Endothelial cell of umbilical vein (primary cell): ENCODE results near the gene CCR3. TPM values are rescaled to one million over a fixed set of nuclear protein-coding genes. Genes with fewer than 3 reads are reported as not detected.

ENCODE experiments used
- BruUV-seq: library from RNA; stranded (reverse); fragments of 400-500 nt; replicated peaks from 2 replicates; lab custom pipeline; 2021; lab: Mats Ljungman, UMichigan
- CTCF ChIA-PET: fragments of 300-600, 350-600 bp; sonication (Branson Sonifier 250); formaldehyde crosslinking; loops from one replicate; lab custom pipeline; 2021; ENCODE audit warnings: antibody characterized with exemption, inconsistent platforms; lab: Charles Lee
- POLR2A ChIA-PET: fragments of 300-600, 350-600 bp; sonication (Branson Sonifier 250); formaldehyde crosslinking; loops from one replicate; lab custom pipeline; 2021; ENCODE audit warnings: antibody characterized with exemption, inconsistent platforms; lab: Charles Lee
- DNase-seq: peaks from one replicate; pipeline ENCODE4 v3.0.0-alpha.2; 2011; ENCODE audit warnings: low read depth, low spot score
- FAIRE-seq: peaks from 2 replicates; lab custom pipeline; 2011; peaks lifted over from hg19 to GRCh38; lab: Jason Lieb, UNC
- H2AFZ ChIP-seq: 2 replicates; pipeline ENCODE4 v1.6.0; 2012; ENCODE audit warnings: low read depth, low read length, control low read depth, inconsistent platforms
- H3K27ac ChIP-seq: 2 replicates; pipeline ENCODE4 v1.5.1; 2011; ENCODE audit warnings: low read depth, mild to moderate bottlenecking, control low read depth, low read length, moderate library complexity; ENCODE audit not compliant: insufficient read depth
- H3K27me3 ChIP-seq, 2 experiments: 2 replicates each; pipeline versions ENCODE4 v1.6.0 to v1.6.1; 2011; ENCODE audit warnings: low read length in 2 of 2, mixed read lengths in 1 of 2; ENCODE audit not compliant: control insufficient read depth in 2 of 2, insufficient read depth in 2 of 2
- H3K36me3 ChIP-seq, 2 experiments: 2 replicates in 1 of 2; 3 replicates in 1 of 2; pipeline ENCODE4 v1.5.1; 2011; ENCODE audit warnings: low read length in 2 of 2, mild to moderate bottlenecking in 1 of 2, moderate library complexity in 1 of 2; ENCODE audit not compliant: control insufficient read depth in 2 of 2, insufficient read depth in 2 of 2; ENCODE audit errors: extremely low read depth in 1 of 2
- H3K4me1 ChIP-seq: 3 replicates; pipeline ENCODE4 v1.5.1; 2011; ENCODE audit warnings: mild to moderate bottlenecking, low read length; ENCODE audit not compliant: control insufficient read depth, insufficient read depth; ENCODE audit errors: extremely low read depth
- H3K4me2 ChIP-seq: 2 replicates; pipeline ENCODE4 v1.6.1; 2011; ENCODE audit warnings: low read length, control low read depth, mixed read lengths; ENCODE audit not compliant: insufficient read depth
- H3K4me3 ChIP-seq, 3 experiments: fragments of 200-600 bp in 1 of 3; sonication (generic), shearing (Covaris generic) in 1 of 3; replicated peaks in 1 of 3; 2 replicates each; pipeline ENCODE4 v1.5.1; 2011 to 2016; ENCODE audit warnings: control low read depth in 3 of 3, low read length in 3 of 3, mild to moderate bottlenecking in 2 of 3, inconsistent platforms in 1 of 3, low read depth in 1 of 3, moderate library complexity in 1 of 3; ENCODE audit not compliant: insufficient read depth in 1 of 3
- H3K79me2 ChIP-seq: 2 replicates; pipeline ENCODE4 v1.6.0; 2012; ENCODE audit warnings: low read length, inconsistent platforms; ENCODE audit not compliant: control insufficient read depth, insufficient read depth
- H3K9ac ChIP-seq: replicated peaks from 2 replicates; pipeline ENCODE3; 2011; ENCODE audit warnings: low read length, control low read depth; ENCODE audit not compliant: insufficient read depth; ENCODE audit errors: extremely low read depth
- H3K9me1 ChIP-seq: replicated peaks from 3 replicates; pipeline ENCODE4 v1.6.0; 2011; ENCODE audit warnings: mild to moderate bottlenecking, low read length; ENCODE audit not compliant: control insufficient read depth, insufficient read depth; ENCODE audit errors: extremely low read depth
- H3K9me3 ChIP-seq: replicated peaks from 2 replicates; pipeline ENCODE4 v1.5.1; 2012; ENCODE audit warnings: low read length, inconsistent platforms; ENCODE audit not compliant: control insufficient read depth, insufficient read depth
- H4K20me1 ChIP-seq: replicated peaks from 2 replicates; pipeline ENCODE3; 2011; ENCODE audit warnings: mild to moderate bottlenecking, low read length; ENCODE audit not compliant: control insufficient read depth, insufficient read depth; ENCODE audit errors: extremely low read depth
- CTCF ChIP-seq, 2 donors: IDR thresholded peaks; 1 replicate in 1 of 2; 2 replicates in 1 of 2; pipeline ENCODE4 v1.5.1; 2011; ENCODE audit warnings: low read length in 2 of 2, mild to moderate bottlenecking in 2 of 2, moderate library complexity in 2 of 2, control low read depth in 1 of 2, inconsistent platforms in 1 of 2, low read depth in 1 of 2; ENCODE audit not compliant: insufficient read depth in 1 of 2; ENCODE audit errors: extremely low read depth in 1 of 2
- EZH2 ChIP-seq: IDR thresholded peaks from 2 replicates; pipeline ENCODE4 v1.6.1; 2012; ENCODE audit warnings: borderline replicate concordance, low read depth, mild to moderate bottlenecking, moderate library complexity, low read length, inconsistent platforms; ENCODE audit not compliant: severe bottlenecking
- FOS ChIP-seq: IDR thresholded peaks from 2 replicates; pipeline ENCODE4 v1.6.1; 2011; ENCODE audit warnings: mild to moderate bottlenecking, low read length, moderate library complexity, borderline replicate concordance; ENCODE audit not compliant: insufficient read depth
- GATA2 ChIP-seq: IDR thresholded peaks from 2 replicates; pipeline ENCODE4 v1.7.0; 2011; ENCODE audit warnings: low read depth, mild to moderate bottlenecking, moderate library complexity, mixed read lengths, low read length; ENCODE audit not compliant: insufficient read length, insufficient read depth
- MAX ChIP-seq: IDR thresholded peaks from 2 replicates; pipeline ENCODE4 v1.6.1; 2011; ENCODE audit not compliant: insufficient read depth, insufficient read length
- MYC ChIP-seq: IDR thresholded peaks from one replicate; pipeline ENCODE4 v1.6.1; 2011; ENCODE audit warnings: mild to moderate bottlenecking, low read depth, low read length
- POLR2A ChIP-seq: IDR thresholded peaks from 2 replicates; pipeline ENCODE4 v1.6.1; 2012; ENCODE audit warnings: low read depth, mild to moderate bottlenecking, control low read depth, low read length
- POLR2AphosphoS5 ChIP-seq: IDR thresholded peaks from 2 replicates; pipeline ENCODE4 v1.6.1; 2012; ENCODE audit warnings: low read depth, mild to moderate bottlenecking, control low read depth, low read length, moderate library complexity; ENCODE audit not compliant: insufficient read depth
- dilution Hi-C: fragments of 300-500 bp; cut with MboI; formaldehyde crosslinking; loops from one replicate; pipeline ENCODE4 v1.15.0; 2019; ENCODE audit warnings: low sequenced_read_pairs; ENCODE audit not compliant: extremely low pct_ligation_motif_present
- intact Hi-C: fragments of 100-400 bp; cut with micrococcal nuclease; formaldehyde crosslinking; loops from one replicate; pipeline ENCODE4 v1.10.0; 2022
- polyA plus RNA-seq, 4 experiments: library from polyadenylated mRNA; depleted of rRNA in 3 of 4; stranded (reverse) in 3 of 4; unstranded in 1 of 4; fragments of >200 nt; gene quantifications; 2 replicates each; pipeline versions ENCODE4 v1.2.1 to v1.2.3, GENCODE V29; 2011 to 2012; ENCODE audit warnings: missing spikeins in 1 of 4
- total RNA-seq: library from RNA; stranded (reverse); gene quantifications from 2 replicates; pipeline ENCODE4 v1.2.3, GENCODE V29; 2021

The CCR3 gene
- total and polyA plus RNA-seq, 2 donors (not counting 3 experiments of a cell fraction or from before 2014, with no cell fraction given), result not detected

- TF ChIP-seq POLR2A (no peak), EZH2 (no peak), GATA2 (no peak), FOS (no peak), MYC (no peak), MAX (no peak), POLR2AphosphoS5 (no peak), CTCF (IDR thresholded peaks at IDR 0.05; ENCODE audit: extremely low read depth in 1 of 2, insufficient read depth in 1 of 2, low read depth in 1 of 2, low read length in 2 of 2) (no peak)
- H2AFZ ChIP-seq, result no peak overlapping the region
- no peaks in the 10 kb centered on the region for H3K9me1 ChIP-seq
- no peak overlapping the region for H3K27ac ChIP-seq
- ChIA-PET CTCF (no interaction called here), POLR2A (no interaction called here)
- no peaks in the 10 kb centered on the region for H3K36me3 ChIP-seq
- no peaks in the 10 kb centered on the region for H3K27me3 ChIP-seq
- H3K9ac ChIP-seq, result no peak overlapping the region
- no peaks in the 10 kb centered on the region for H3K4me1 ChIP-seq
- no peaks in the 10 kb centered on the region for H3K79me2 ChIP-seq
- no peak overlapping the region for H3K4me3 ChIP-seq
- dilution Hi-C loops, result no loop called here
- H3K9me3 ChIP-seq, result no peaks in the 10 kb centered on the region
- no peaks in the 10 kb centered on the region for H4K20me1 ChIP-seq
- intact Hi-C loops, result no loop called here
- FAIRE-seq (no peak), DNase-seq (no peak)
- no TSS peak for BruUV-seq
- no peak overlapping the region for H3K4me2 ChIP-seq
Observed at GRCh38 chr3:46193436-46193835, 48.8 kb upstream of the CCR3 start.
